HG02610 (cell line): ENCODE data around the gene GNGT1.
"Not testable (repeated sequence)": the region's sequence is repeated elsewhere in the genome, so short reads cannot be mapped to it uniquely, and the experiment has no call there.

Experiments used
- ATAC-seq: cut with Tn5 transposase; IDR thresholded peaks from one replicate; pipeline ENCODE4 v1.9.1; 2021; ENCODE audit warnings: mild to moderate bottlenecking, moderate library complexity; ENCODE audit not compliant: unreplicated experiment

GNGT1 gene

GRCh38 chr7:93902777-93903423, 3.5 kb upstream of the GNGT1 start:
- ATAC-seq = no peak

GRCh38 chr7:93910076-93910994, 4.0 kb downstream of the GNGT1 start:
- no peak for ATAC-seq

- ATAC-seq = not testable (repeated sequence)
Observed at GRCh38 chr7:93911242-93911641, 4.9 kb downstream of the GNGT1 start.

GRCh38 chr7:93911661-93912060, 5.3 kb downstream of the GNGT1 start:
- ATAC-seq = peak; percentile 58

GRCh38 chr7:93913197-93913596, 6.8 kb downstream of the GNGT1 start:
- ATAC-seq = no peak

GRCh38 chr7:93914581-93915066, 8.3 kb downstream of the GNGT1 start:
- no peak for ATAC-seq

DNA sequence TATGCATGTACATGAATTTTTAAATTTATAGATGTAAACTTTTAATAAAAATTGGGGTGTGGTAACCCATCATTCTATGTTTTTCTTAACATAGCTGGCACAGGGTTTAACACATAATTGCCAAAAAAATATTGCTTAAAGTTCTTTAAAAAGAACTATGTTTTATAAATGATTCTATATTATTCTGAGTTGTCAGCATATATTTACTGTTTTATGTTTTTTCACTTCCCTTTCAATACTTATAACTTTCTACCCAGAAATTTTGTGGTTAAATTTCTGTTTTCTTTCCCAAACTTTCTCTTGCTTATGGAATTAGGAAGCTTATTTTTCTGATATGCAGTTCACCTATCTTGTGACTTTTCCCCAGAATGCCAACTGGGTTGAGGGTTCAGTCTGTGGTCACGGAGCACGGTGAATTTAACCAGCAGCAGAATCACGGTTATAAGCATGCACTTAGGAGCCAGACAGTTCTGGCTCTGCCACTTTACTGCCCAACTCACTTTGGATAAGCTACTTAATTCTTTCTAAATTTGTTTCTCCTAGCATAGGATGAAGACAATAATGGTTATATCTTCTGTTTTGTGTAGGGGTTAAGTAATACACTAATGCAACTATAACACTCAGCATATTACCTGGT, 9.0 kb downstream of the GNGT1 start:
- not testable (repeated sequence) for ATAC-seq

- ATAC-seq = peak; percentile 82
Observed at GRCh38 chr7:93915888-93916287, 9.5 kb downstream of the GNGT1 start.

DNA sequence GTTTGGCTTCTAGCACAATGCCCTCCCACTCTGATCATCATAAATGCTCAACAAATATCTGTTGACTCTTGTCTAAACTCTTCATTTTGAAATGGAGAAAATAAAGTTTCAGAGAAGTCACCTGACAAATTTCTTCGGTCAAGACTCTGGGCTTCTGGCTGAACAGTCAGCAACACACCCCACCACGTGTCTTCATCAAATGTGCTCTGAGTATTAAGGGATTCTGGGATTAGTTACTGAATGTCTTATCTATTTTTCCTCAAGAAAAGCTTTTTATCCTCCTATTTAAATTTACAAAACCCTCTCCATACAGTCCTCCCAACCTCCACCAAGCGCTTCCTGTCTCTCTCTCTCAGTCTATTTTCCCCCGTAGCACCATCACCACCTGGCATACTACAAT, 9.9 kb downstream of the GNGT1 start:
- ATAC-seq = not testable (repeated sequence)

DNA sequence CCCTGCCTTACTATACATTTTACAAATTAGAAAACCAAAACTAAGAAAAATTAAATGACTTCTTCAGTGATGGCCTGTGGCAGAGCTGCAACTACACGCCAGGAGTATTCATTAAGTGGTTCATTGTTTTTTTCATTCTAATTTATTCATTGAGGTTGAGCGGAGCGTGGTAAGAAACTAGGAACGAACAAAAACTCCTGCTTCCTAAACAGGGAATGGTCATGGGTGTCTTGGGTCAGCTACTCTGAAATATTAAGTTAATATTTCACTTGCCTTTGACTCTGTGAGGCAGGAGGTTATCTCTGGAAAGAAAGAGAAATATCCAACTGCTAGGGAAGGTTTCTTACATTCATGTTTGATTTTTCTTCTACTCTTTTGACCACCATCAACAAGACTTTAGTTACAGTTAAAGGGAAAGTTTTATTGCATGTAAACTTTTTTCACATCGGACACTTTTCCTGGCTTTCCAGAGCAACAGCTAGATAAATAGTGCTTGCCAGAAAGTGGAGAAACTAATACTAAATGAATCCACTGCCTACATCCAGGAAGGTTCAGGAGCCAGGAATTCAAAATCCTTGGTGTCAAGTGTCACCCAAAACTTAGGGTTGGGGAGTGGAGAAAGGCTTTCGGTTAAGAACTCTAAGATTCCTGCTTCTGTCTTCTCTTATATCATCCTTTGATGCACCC, 14.3 kb downstream of the GNGT1 start:
- no peak for ATAC-seq

GRCh38 chr7:93921186-93921585, 14.8 kb downstream of the GNGT1 start:
- ATAC-seq = no peak

DNA sequence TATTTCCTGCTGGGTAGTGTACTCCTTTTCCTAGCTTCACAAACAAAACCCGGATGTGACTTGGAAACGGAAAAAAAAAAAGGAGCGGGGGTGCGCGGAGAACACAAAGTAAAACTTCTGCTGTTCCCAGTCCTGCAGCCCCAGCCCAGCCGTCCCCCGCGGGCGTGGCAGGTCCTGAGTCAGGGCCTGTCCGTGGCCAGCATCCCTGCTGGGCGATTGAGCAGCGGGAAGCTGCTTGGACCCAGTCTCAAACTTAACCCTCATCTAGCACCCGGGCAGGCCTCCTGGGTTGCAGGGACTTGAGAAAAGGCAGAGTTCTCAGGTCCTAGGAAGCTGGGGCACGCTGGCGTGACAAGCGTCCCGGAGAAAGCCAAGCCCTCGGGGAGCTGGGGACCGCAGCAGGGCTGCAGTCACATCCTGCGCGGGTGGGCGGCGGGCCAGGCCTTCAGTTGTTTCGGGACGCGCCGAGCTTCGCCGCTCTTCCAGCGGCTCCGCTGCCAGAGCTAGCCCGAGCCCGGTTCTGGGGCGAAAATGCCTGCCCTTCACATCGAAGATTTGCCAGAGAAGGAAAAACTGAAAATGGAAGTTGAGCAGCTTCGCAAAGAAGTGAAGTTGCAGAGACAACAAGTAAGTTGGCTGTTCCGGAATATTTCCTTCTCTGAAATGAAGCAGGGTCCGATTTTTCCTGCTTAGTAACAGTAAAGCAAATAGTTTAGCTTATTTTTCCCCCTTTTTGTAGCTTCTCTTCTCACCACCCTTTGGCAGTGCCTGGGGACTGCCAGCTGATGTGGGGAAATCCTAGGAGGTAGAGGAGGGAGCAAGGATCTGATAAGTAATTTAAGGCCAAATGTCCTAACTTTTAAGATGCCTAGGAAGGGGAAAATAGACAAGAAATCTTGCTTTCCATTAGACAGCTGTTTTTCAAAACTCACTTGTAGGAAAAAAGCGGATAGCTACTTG, 15.5 kb downstream of the GNGT1 start, which contains the start of gene GNG11:
TSS of gene GNG11 (plus strand) at position 129 of the 960 bp plus-strand sequence. CDS start at position 532, 403 bp downstream.
- peak; percentile 95 for ATAC-seq

DNA sequence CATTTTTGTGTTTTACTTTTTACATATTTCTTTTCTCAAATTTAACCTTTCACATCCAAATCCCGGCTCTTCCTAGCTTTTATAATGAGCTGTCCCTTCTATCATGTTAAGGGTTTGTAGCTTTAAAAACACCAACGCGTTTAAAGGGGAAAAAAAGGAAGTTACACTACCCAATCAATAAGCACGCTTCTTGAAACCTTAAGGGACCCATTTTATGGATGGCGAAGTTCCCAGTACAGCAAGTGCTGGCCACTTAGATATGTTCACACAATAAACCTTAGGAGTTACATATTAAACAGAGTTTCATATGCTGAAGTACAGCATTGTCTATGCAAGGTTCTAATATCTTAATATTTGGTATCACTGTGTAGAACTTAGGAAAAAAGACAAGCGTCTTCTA, 16.9 kb downstream of the GNGT1 start:
- ATAC-seq = no peak

GRCh38 chr7:93923942-93924341, 17.6 kb downstream of the GNGT1 start:
- ATAC-seq = no peak

DNA sequence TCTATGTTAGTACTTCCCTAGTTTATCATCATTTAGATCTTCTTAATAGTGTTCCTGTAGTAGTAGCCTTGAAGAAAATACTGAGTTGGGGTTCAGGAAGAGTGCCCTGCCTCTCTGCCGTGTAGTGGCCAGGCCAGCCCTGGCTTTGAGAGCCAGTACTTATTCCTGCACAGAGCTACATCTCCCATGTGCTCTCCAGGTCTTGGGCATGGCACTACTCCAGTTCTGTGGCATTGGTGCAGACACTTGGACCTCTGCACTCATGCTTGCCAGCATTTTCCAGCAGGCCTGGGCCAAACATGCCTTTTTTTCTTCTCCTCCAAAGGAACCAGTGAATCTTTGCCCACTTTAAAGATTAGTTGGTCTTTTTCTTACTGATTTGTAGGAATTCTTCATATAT, 20.4 kb downstream of the GNGT1 start:
- ATAC-seq = no peak

DNA sequence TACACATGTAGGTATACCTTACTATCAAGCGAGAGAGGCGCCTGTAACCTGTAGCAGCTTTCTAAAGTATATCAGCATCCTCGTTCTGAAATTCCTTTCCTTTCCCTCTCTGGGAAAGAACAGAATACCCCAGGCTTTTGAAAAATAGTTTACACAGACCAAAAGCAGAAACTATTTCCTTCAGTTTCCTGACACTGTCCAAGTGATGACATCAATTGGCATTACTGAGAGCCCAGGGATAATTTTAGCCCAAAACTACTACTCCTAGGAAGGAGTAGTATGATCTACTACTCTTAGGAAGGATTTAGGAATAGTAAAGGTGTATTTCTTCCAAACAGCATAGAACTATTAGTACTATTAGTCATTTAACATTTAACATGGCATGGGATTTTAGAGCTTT, 21.2 kb downstream of the GNGT1 start:
- no peak for ATAC-seq

DNA sequence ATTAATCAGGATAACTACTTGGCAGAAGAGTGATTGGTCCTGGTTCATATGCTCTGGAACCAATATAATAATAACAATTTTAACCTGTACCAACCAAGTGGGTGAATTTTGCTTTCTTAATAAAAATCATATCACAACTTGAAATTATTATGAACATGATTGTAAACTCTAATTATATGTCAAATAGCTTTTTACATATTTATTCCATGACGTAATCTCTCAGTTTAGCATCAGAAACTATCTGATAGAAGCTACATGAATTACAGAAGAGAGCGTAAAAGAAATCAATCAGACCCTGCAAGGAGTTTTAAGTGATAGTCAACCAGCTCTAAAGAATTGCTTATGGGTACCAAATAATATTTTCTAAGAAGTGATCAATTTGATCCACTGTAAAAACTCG, 25.3 kb downstream of the GNGT1 start:
- no peak for ATAC-seq

DNA sequence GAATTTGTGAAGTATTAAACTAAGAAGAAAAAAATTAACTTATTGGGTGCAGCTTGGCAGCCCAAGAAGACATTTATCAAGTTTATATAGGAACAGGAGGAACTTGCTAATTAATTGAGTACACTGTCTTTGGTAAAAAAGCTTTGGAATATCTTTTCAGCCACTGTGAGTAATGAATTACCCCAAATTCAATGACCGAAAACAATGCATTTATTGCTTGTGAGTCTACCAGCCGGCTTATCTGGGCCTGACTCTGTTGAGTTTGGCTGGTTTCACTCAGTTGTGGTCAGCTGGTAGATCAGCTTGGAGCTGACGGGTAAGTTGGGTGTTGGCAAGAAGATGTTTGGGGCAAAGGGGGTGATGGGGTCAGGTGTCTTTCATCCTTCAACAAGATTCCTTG, 26.8 kb downstream of the GNGT1 start:
- no peak for ATAC-seq

GRCh38 chr7:93935102-93935501, 28.7 kb downstream of the GNGT1 start:
- no peak for ATAC-seq

DNA sequence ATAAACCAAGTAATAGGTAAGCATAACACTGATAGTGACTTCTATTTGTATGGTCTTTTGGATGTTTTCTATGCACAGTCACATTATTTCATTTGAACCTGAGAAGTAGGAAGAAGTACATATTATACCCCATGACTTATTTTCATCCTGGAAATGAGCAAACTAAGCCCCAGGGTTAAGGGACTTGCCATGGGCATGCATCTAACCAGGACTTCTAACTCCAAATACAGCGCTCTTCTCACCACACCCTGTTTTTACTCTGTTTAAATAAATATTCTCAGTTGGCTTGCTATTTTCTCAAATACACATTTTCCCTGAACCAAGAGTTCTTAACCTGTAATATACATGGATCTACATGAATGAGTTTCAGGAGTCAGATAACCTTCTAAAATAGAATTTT, 31.5 kb downstream of the GNGT1 start:
- no peak for ATAC-seq
